CD4-positive, alpha-beta T cell treated with Interleukin-17A for 1 hour (primary cell): ENCODE data around the gene GPS1.

ENCODE experiments used
- DNase-seq: peaks from one replicate; pipeline ENCODE4 v3.0.0-alpha.2; 2020

Gene GPS1

DNA sequence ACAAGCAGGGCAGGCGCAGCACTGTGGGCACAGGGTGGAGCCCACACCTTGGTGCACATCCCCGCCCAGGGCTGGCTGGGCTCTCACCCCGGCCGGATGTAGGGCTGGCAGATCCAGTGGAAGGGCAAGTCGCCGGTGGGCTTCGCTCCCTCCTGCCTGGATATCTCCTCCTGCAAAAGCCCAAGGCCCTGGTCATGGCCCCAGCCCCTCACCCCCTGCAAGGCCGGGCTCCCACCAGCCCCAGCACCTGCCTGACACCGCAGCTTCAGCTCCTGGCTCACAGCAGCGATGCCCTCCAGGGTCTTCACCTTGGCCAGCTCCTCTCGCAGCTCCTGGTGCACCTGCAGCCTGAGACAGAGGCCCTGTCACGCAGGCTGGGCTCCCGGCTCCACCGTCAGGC is 8.9 kb downstream of the GPS1 start:
- no peak for DNase-seq

GRCh38 chr17:82061047-82061925 is 9.6 kb downstream of the GPS1 start:
- no peak for DNase-seq

DNA sequence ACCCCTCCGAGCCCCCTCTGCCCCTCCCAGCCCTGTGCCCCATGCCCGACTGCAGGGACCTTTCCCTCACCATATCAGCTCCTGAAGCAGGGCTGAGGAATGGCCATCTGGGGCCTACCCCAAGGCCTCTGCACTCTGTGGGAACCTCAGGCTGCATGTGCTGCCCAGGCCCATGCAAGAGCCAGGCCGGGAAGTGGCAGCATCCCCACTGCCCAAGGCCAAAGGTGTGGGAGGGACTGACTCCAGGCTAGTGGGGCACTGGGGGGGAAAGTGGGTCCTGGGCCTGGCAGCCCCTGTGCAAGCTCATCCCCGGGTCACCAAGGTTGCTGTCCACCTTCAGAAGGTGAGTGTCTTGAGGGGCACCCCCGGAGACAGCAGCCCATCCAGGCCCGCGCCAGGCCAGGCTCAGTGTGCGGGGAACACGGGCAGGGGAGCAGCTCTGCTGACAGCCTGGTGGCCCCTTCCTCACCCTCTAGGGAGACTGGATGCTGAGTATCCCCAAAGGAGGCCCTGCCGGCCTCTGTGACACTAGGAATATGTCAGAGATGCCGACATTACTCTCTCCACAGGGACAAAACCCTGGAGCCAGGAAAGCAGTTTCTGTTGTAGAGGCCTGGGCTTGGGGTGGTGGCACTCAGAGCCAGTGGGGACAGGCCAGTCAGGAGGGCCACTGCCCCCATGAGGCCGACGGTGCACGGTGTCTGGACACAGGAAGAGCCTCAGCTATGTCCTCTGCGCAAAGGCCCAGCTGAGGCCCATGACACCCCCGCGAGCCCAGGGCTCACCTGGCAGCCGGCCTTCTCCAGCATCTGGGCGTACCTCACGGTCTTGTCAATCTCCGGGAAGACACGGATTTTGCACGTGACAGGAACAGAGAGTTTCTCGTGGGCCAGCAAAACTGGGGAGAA is 10.6 kb downstream of the GPS1 start:
- DNase-seq = no peak

- DNase-seq = no peak
Observed at GRCh38 chr17:82062984-82063368, 11.3 kb downstream of the GPS1 start.

DNA sequence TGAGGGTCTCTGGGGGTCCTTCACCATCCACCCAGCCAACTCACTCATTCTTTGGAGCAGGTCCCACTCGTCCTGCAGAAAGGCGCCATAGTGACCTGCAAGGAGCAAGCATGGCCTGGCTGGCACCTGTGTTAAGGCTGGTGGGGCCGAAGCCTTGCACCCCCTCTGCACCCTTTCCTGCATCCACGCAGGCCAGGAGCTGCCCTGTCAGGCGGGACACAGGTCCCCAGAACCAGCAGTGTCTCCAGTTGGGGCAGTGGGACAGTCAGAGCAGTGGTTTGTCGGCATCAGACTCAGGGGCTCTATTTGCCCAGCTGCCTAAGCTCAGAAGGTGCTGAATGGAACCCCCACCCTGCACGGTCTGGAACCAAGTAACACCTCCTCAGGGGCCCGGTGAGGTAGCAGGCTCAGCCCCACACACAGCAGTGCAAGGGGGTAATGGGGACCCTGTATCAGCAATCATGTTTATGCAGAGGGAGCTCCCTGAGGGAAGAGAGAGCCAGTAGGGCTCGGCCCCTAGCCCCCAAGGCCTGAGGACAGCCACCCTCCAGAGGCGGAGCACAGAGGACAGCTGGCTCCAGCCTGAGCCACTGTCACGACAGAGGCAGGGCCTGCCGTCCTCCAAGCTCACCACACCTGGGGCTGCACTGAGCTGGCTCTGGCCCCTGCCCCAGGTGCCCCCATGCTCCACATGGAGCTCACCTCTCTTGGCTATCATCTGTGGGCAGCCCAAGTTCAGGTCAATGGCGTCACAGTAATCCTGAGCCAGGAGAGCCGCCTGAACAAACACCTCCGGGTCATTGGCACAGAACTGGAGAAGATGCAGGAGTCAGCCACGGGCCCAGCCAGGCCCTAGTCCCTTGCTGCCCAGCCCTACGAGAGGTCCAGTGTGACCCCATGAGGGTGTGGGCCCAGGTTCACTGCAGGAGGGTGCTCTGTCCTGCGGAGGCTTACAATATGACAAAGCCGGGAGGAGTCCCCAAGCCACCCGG is 12.0 kb downstream of the GPS1 start:
- DNase-seq = no peak

DNA sequence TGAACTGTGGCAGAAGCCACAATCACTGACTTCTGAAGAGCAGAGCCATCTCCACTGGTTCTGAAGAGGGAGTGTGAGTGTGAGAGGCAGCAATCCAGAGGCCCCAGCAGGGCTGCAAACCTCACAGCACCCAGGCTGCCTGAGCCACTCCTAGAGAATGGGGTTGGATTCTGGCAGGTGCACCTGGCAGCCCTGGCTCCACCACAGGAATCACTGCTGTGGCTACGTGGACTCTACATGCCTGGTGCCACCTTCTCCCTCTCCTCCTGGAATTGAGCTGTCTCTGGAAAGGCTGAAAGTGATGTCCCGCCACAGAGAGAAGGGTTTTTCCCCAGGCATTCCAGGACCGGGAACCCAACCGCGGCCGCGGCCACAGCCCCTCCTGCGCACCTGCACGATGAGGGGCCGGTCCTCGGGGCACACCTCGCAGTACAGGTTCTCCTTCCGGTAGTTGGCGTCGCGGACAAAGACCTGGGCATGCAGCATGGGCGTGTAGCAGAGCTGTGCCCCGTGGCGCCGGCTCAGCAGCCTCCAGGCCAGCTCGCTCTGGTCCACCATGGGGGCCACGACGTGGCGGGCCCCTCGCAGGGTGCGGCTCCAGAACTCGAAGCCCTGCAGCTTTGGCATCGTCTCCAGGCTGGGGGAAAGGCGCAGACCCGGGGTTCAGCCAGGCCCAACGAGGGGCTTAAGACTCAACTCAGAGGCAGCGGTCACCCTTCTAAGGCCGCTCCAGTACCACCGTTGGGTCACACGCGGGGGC is 12.9 kb downstream of the GPS1 start:
- no peak for DNase-seq

GRCh38 chr17:82065193-82065637 is 13.5 kb downstream of the GPS1 start:
- DNase-seq = no peak

- DNase-seq = peak; percentile 75
Observed at GRCh38 chr17:82065638-82066303, 14.1 kb downstream of the GPS1 start, which contains the start of gene DUS1L. DUS1L (minus strand) TSS chr17:82065804; CDS start chr17:82065059, 745 bp downstream.

GRCh38 chr17:82070611-82071010 is 18.9 kb downstream of the GPS1 start:
- DNase-seq = no peak

- no peak for DNase-seq
Observed at GRCh38 chr17:82072827-82073226, 21.1 kb downstream of the GPS1 start.

DNA sequence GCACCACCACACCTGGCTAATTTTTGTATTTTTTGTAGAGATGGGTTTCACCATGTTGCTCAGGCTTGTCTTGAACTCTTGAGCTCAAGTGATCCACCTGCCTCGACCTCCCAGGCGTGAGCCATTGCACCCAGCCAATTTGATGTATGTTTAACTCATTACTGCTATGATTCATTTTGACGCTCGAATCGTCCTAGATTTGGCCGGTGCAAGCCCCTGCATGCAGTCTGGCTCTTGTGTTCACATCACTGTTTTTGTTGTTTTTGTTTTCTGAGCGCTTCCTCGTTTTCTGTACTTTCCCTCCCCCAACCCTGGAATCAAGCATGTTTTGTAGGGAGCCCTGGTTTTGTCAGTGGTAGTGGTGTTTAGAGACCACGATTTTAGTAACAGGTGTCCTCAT is 21.7 kb downstream of the GPS1 start:
- DNase-seq = no peak

- DNase-seq = no peak
Observed at GRCh38 chr17:82076018-82076784, 24.5 kb downstream of the GPS1 start.

DNA sequence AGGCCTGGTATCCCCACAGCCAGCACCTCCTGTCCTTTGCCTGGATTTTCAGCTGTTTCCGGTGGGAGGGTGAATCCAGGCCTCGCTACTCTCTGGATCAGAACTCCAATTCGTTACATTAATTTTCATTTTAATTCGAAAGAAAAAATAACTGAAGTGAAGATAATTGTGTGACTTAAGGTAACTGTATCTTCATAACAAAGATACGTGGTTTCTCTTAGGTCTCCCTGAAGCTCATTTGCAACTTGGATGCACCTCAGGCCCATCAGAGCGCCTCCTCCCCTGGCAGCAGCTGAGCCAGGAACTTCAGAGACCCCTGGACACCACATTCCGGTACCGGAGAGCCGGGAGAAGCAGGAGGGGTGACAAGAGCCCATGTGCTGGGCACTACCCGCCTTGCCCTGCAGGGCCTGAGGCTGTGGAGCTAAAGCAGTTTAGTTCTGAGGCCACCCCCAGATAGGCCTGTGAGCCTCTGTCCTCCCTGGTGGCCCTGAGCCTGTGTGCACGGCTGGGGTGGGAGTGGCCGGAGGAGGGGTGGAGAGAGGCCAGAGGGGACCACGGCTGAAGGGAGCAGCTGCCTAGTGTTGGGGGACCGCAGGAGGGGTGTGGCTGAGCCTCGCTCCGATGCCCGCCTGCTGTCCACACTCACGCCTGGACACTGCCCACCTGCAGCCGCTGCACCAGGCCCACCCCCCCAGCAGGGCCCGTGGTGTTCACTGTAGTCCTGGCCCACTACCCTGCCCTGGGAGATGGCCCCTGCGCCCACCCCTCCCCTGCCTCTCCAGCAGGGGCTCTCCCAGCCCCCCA is 25.3 kb downstream of the GPS1 start:
- DNase-seq = no peak

DNA sequence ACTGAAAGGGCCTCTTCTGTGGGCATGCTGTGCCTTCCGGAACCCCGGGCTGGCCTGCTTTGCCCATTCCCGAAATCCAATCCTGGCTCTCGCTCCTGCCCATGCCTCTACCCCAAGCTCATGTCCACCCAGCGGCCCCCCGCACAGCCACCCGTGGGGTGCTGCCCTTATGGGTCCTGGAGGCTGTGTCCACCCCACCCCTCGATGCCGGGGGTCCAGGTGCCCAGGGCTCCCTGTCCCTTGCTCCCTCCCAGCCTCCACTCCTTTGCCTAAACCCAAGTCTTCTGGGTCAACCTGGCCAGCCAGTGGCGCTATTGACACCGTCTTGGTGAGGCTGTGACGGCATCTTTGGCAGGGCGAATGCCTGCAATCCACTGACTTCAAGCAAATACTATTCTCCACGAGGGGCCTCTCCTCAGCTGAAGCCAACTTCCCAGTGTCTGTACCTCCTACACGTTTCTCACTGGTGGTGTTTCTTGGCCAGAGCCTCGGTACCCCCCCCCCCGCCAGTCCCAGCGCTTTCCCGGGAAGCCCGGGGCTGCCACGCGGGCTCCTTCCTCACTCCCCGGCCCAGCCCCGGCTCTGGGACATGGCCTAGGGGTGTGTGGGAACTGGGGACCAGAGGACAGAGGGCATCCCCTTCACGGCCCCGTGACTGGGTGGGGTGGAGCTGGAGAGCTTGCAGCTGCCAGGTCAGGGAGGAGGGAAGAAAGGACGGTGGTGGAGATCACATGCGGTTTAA is 26.1 kb downstream of the GPS1 start:
- no peak for DNase-seq

- no peak for DNase-seq
Observed at GRCh38 chr17:82078433-82078832, 26.7 kb downstream of the GPS1 start.

GRCh38 chr17:82079001-82079677 is 27.4 kb downstream of the GPS1 start:
- DNase-seq = no peak

DNA sequence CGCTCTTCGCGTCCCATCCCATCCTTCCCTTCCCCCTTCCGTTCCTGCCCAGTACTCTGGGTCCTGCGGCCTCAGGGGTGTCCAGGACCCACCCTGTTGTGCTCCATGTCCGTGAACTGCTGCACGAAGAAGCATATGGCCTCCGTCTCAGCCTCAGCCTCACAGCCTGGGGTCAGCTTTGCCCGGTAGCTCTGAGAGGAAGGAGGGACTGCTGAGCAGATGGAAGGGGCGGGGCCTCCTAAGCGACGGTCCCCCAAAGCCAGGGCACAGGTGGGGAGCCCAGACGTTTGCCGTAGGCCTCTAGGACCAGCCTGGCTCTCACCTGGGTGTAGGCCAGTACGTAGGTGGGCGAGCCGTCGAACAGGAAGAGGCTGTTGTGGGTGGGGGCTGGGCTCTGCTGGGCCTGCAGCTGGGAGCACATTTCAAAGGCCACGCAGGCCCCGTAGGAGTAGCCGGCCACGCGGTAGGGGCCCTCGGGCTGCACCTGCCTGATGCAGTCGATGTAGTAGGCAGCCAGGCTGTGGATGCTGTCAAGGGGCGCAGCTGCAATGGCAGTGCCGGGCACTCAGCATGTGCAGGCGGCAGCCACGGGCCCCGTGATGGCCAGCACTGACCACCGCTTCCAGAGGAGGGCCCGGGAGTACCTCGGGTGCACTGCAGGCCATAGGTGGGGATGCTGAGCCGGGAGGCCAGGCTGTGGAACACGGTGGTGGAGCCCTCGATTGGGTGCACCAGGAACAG is 28.5 kb downstream of the GPS1 start:
- DNase-seq = no peak
